HG03342 (cell line): ENCODE measurements around the gene SLC1A7.

Source experiments
- ATAC-seq: cut with Tn5 transposase; IDR thresholded peaks from one replicate; pipeline ENCODE4 v1.9.1; 2021; ENCODE audit warnings: mild to moderate bottlenecking, moderate library complexity; ENCODE audit not compliant: unreplicated experiment

The SLC1A7 gene

GRCh38 chr1:53062708-53063591, 79.5 kb downstream of the SLC1A7 start:
- no peak for ATAC-seq

- ATAC-seq, result no peak
These were observed 80.4 kb downstream of the SLC1A7 start, which contains the start of gene PODN for GRCh38 chr1:53061859-53062707. TSS of gene PODN (plus strand) at chr1:53062213. CDS start at chr1:53069856, 7,643 bp downstream.

- no peak for ATAC-seq
These were observed 81.1 kb downstream of the SLC1A7 start for GRCh38 chr1:53061123-53061858.

GRCh38 chr1:53060579-53060978, 81.9 kb downstream of the SLC1A7 start:
- no peak for ATAC-seq

GRCh38 chr1:53057127-53057526, 85.3 kb downstream of the SLC1A7 start:
- ATAC-seq, result no peak

- ATAC-seq, result no peak
These were observed 90.8 kb downstream of the SLC1A7 start for GRCh38 chr1:53051676-53052075.

- ATAC-seq, result no peak
These were observed 92.1 kb downstream of the SLC1A7 start for GRCh38 chr1:53050310-53050709.

- no peak for ATAC-seq
These were observed 92.9 kb downstream of the SLC1A7 start for GRCh38 chr1:53049574-53049967.

- no peak for ATAC-seq
These were observed 93.4 kb downstream of the SLC1A7 start for GRCh38 chr1:53048960-53049573.

- ATAC-seq, result no peak
These were observed 94.4 kb downstream of the SLC1A7 start for GRCh38 chr1:53047737-53048736.

- ATAC-seq, result no peak
These were observed 95.5 kb downstream of the SLC1A7 start for GRCh38 chr1:53046930-53047329.

GRCh38 chr1:53044926-53045325, 97.5 kb downstream of the SLC1A7 start:
- ATAC-seq, result no peak

- no peak for ATAC-seq
These were observed 99.2 kb downstream of the SLC1A7 start for GRCh38 chr1:53043271-53043670.

- no peak for ATAC-seq
These were observed 103.9 kb downstream of the SLC1A7 start for GRCh38 chr1:53038566-53038965.
